GM23338 (cell line): ENCODE measurements around the gene GRP. TPM values are rescaled to one million over a fixed set of nuclear protein-coding genes. Genes with fewer than 3 reads are reported as not detected.

Source experiments
- ATAC-seq: fragments of 200-7000 bp; cut with Tn5 transposase; 3 replicates; pipeline ENCODE4 v1.9.1; 2020
- DNase-seq: peaks from one replicate; pipeline ENCODE4 v3.0.0-alpha.2; 2015; ENCODE audit warnings: low spot score
- H2AFZ ChIP-seq: fragments of 200-600 bp; sonication (generic); 2 replicates; pipeline ENCODE4 v1.8.0; 2016; ENCODE audit warnings: antibody characterized with exemption, mild to moderate bottlenecking, moderate library complexity
- H3F3A ChIP-seq: fragments of 200-600 bp; sonication (generic); replicated peaks from 2 replicates; pipeline ENCODE4 v1.8.0; 2017; ENCODE audit warnings: antibody characterized with exemption, mixed run types, low read depth
- H3K27ac ChIP-seq: fragments of 200-600 bp; sonication (generic); 2 replicates; pipeline ENCODE4 v1.6.1; 2016; ENCODE audit warnings: low read depth
- H3K27me3 ChIP-seq: fragments of 200-600 bp; sonication (generic); 2 replicates; pipeline ENCODE4 v1.8.0; 2016; ENCODE audit warnings: mild to moderate bottlenecking, mixed run types, moderate library complexity; ENCODE audit not compliant: insufficient read depth
- H3K36me3 ChIP-seq: fragments of 200-600 bp; sonication (generic); 2 replicates; pipeline ENCODE4 v1.8.0; 2016; ENCODE audit warnings: mild to moderate bottlenecking; ENCODE audit not compliant: insufficient read depth
- H3K4me1 ChIP-seq: fragments of 200-600 bp; sonication (generic); 2 replicates; pipeline ENCODE4 v1.8.0; 2016; ENCODE audit warnings: mild to moderate bottlenecking, moderate library complexity; ENCODE audit not compliant: insufficient read depth
- H3K4me2 ChIP-seq: fragments of 200-600 bp; sonication (generic); 2 replicates; pipeline ENCODE4 v1.7.1; 2017; ENCODE audit warnings: mixed run types
- H3K4me3 ChIP-seq: fragments of 200-600 bp; sonication (generic); 2 replicates; pipeline ENCODE4 v1.6.1; 2016; ENCODE audit warnings: mixed run types
- H3K79me2 ChIP-seq: fragments of 200-600 bp; sonication (generic); replicated peaks from 2 replicates; pipeline ENCODE4 v1.8.0; 2017; ENCODE audit warnings: mild to moderate bottlenecking; ENCODE audit not compliant: insufficient read depth
- H3K9me2 ChIP-seq: fragments of 200-600 bp; sonication (generic); 2 replicates; pipeline ENCODE4 v1.8.0; 2017; ENCODE audit not compliant: insufficient read depth
- H4K20me1 ChIP-seq: fragments of 200-600 bp; sonication (generic); replicated peaks from 2 replicates; pipeline ENCODE4 v1.8.0; 2017; ENCODE audit warnings: mild to moderate bottlenecking; ENCODE audit not compliant: insufficient read depth
- H3K27ac Mint-ChIP-seq: 2 replicates; pipeline ENCODE4 v1.8.0; 2020; ENCODE audit warnings: inconsistent platforms, mild to moderate bottlenecking, moderate library complexity, mixed read lengths
- H3K27me3 Mint-ChIP-seq: 3 replicates; pipeline ENCODE4 v1.8.0; 2022; ENCODE audit warnings: low read depth, mild to moderate bottlenecking, moderate library complexity, mixed read lengths, inconsistent platforms; ENCODE audit not compliant: insufficient read depth, poor library complexity
- H3K36me3 Mint-ChIP-seq: 3 replicates; pipeline ENCODE4 v1.8.0; 2021; ENCODE audit warnings: low read depth, mild to moderate bottlenecking, inconsistent platforms, moderate library complexity, mixed read lengths
- H3K4me1 Mint-ChIP-seq: 3 replicates; pipeline ENCODE4 v1.8.0; 2020; ENCODE audit warnings: mild to moderate bottlenecking, inconsistent platforms, mixed read lengths
- H3K4me3 Mint-ChIP-seq: 3 replicates; pipeline ENCODE4 v1.8.0; 2021; ENCODE audit warnings: moderate library complexity, mild to moderate bottlenecking, inconsistent platforms, mixed read lengths
- H3K9me3 Mint-ChIP-seq: 3 replicates; pipeline ENCODE4 v1.8.0; 2020; ENCODE audit warnings: moderate library complexity, mild to moderate bottlenecking, inconsistent platforms, mixed read lengths
- EZH2 ChIP-seq: fragments of 200-600 bp; sonication (generic); IDR thresholded peaks from one replicate; pipeline ENCODE4 v1.8.0; 2017; ENCODE audit warnings: antibody characterized with exemption, mild to moderate bottlenecking, low read depth; ENCODE audit not compliant: unreplicated experiment
- JUNB ChIP-seq: IDR thresholded peaks from one replicate; pipeline ENCODE4 v1.6.1; 2016; ENCODE audit warnings: antibody characterized with exemption; ENCODE audit not compliant: unreplicated experiment
- POLR2AphosphoS5 ChIP-seq: IDR thresholded peaks from 2 replicates; pipeline ENCODE4 v1.6.1; 2016; ENCODE audit warnings: antibody characterized with exemption, low read depth
- polyA plus RNA-seq: library from polyadenylated mRNA; unstranded; fragments of >200 nt; fragmentation: Nextera tagmentation; extraction: Ambion mirVana; gene quantifications from 2 replicates; pipeline ENCODE4 v1.2.1, GENCODE V29; 2016
- total RNA-seq: library from RNA; depleted of rRNA; stranded (reverse); fragments of >200 nt; shearing (Covaris generic); gene quantifications from 2 replicates; pipeline ENCODE4 v1.2.3, GENCODE V29; 2014
- TF ChIP-seq, protein P1 (sequence below): IDR thresholded peaks from one replicate; pipeline ENCODE4 v1.6.1; 2018; ENCODE audit warnings: antibody characterized with exemption; ENCODE audit not compliant: unreplicated experiment

The GRP gene
- total and polyA plus RNA-seq, 2 experiments from 2014 or later: not detected

DNA sequence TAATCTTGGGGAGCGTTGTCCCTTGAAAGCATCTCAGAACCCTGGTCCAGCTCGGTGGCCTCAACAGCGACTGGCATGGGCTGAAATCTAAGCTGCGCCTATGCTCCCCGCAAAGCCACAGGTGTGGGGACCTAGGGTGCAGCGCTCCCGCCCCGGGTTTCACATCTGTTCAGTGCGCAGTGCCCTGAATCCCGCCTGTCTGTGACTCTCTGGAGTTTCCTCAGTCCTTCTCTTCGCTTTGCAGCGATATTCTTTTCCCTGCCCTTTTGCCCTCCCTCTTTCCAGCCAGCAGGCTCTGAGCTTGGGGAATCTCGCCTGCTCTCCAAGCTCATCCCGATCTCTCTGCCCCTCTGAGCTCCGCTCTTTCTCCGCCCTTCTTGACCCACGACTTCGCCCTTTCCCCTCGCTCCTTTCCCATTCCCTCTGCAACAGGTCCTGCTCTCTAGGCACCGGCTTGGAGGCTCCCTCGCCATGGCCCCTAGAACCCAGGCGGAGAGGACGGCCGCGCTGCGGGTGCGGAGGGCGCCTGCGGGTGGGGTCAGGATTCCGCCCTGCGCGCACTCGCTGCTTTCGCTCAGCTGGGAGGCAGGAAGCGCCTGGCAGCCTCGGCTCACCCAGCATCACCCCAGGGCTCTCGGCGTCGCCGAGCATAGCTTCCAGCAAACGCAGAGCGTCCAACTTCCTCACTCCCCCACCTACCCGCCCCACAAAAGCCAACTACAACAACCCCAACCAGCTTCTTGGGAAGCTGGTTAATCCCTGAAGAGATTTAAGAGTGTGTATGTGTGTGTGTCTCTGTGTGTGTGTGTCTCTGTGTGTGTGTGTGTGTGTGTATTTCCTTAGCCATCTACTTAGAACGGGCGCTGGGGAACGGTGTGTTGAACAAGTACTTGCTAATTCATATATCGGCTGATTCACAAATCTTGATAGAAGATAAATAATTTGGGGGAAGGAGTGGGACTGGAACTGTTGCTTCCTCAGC lies 1.1 kb downstream of the GRP start:
- no peaks in the 10 kb centered on the region; the same call in 2 of the 3 replicates for H3K36me3 Mint-ChIP-seq
- H3K79me2 ChIP-seq: no peaks in the 10 kb centered on the region
- H3K4me3 ChIP-seq: peak overlapping the region; percentile 70
- peak; percentile 48 for DNase-seq
- H3K9me3 Mint-ChIP-seq: no peaks in the 10 kb centered on the region; the same call in 2 of the 3 replicates
- no peaks in the 10 kb centered on the region for H3F3A ChIP-seq
- H3K27me3 Mint-ChIP-seq: peaks cover 80% of the 10 kb centered on the region
- peak overlapping the region; percentile 94 for H3K4me2 ChIP-seq
- H4K20me1 ChIP-seq: peaks cover 9% of the 10 kb centered on the region
- peak; percentile 43 for ATAC-seq
- peaks cover 15% of the 10 kb centered on the region; the same call in 2 of the 3 replicates for H3K4me1 Mint-ChIP-seq
- H3K27ac ChIP-seq: no peak overlapping the region
- peak overlapping the region; percentile 77 for H3K4me3 Mint-ChIP-seq
- peaks cover 12% of the 10 kb centered on the region; the same call in 1 of the 2 replicates for H3K4me1 ChIP-seq
- no peak overlapping the region for H3K27ac Mint-ChIP-seq
- peak overlapping the region; percentile 95 for H2AFZ ChIP-seq
- H3K36me3 ChIP-seq: no peaks in the 10 kb centered on the region
- H3K9me2 ChIP-seq: no peaks in the 10 kb centered on the region
- peaks cover 100% of the 10 kb centered on the region for H3K27me3 ChIP-seq
- TF ChIP-seq JUNB (no peak), EZH2 (peak; percentile 70)

DNA sequence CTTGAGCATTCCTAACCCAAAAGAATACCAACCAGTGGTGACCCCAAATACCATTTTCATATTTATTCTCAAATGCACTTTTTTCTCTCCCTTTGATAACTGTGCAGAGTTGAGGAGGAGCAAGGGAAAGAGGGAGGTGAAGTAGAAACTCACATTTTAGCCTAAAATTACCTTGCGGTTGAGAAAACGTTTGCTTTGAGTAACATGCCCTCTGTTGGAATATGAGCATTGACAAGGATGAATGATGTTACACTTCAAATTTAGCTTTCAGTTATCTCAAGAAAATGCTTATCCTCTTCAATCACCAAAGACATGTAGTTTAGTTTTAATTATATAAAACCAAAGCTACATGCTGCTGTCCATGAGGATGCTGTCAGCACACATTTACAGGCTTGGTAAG lies 2.4 kb downstream of the GRP start:
- TF ChIP-seq, protein P1, sequence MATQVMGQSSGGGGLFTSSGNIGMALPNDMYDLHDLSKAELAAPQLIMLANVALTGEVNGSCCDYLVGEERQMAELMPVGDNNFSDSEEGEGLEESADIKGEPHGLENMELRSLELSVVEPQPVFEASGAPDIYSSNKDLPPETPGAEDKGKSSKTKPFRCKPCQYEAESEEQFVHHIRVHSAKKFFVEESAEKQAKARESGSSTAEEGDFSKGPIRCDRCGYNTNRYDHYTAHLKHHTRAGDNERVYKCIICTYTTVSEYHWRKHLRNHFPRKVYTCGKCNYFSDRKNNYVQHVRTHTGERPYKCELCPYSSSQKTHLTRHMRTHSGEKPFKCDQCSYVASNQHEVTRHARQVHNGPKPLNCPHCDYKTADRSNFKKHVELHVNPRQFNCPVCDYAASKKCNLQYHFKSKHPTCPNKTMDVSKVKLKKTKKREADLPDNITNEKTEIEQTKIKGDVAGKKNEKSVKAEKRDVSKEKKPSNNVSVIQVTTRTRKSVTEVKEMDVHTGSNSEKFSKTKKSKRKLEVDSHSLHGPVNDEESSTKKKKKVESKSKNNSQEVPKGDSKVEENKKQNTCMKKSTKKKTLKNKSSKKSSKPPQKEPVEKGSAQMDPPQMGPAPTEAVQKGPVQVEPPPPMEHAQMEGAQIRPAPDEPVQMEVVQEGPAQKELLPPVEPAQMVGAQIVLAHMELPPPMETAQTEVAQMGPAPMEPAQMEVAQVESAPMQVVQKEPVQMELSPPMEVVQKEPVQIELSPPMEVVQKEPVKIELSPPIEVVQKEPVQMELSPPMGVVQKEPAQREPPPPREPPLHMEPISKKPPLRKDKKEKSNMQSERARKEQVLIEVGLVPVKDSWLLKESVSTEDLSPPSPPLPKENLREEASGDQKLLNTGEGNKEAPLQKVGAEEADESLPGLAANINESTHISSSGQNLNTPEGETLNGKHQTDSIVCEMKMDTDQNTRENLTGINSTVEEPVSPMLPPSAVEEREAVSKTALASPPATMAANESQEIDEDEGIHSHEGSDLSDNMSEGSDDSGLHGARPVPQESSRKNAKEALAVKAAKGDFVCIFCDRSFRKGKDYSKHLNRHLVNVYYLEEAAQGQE: no peak
- no peak for TF ChIP-seq POLR2AphosphoS5
- no peak overlapping the region for H2AFZ ChIP-seq
- H3K27me3 Mint-ChIP-seq: peaks cover 80% of the 10 kb centered on the region
- peaks cover 12% of the 10 kb centered on the region; the same call in 1 of the 2 replicates for H3K4me1 ChIP-seq
- no peak overlapping the region for H3K4me2 ChIP-seq
- H3K27ac ChIP-seq: no peak overlapping the region
- no peaks in the 10 kb centered on the region for H3F3A ChIP-seq
- H3K27ac Mint-ChIP-seq: no peak overlapping the region
- no peak for DNase-seq
- H3K4me3 ChIP-seq: no peak overlapping the region
- H3K4me1 Mint-ChIP-seq: peaks cover 15% of the 10 kb centered on the region; the same call in 2 of the 3 replicates
- H3K27me3 ChIP-seq: peaks cover 100% of the 10 kb centered on the region
- no peaks in the 10 kb centered on the region for H3K9me2 ChIP-seq
- peaks cover 9% of the 10 kb centered on the region for H4K20me1 ChIP-seq
- no peaks in the 10 kb centered on the region; the same call in 2 of the 3 replicates for H3K9me3 Mint-ChIP-seq
- ATAC-seq: no peak
- H3K36me3 ChIP-seq: no peaks in the 10 kb centered on the region
- H3K4me3 Mint-ChIP-seq: no peak overlapping the region
- no peaks in the 10 kb centered on the region for H3K79me2 ChIP-seq
- H3K36me3 Mint-ChIP-seq: no peaks in the 10 kb centered on the region; the same call in 2 of the 3 replicates
